A172 (cell line): Measurements from ENCODE around the gene MTMR3. TPM values are rescaled to one million over a fixed set of nuclear protein-coding genes. Genes with fewer than 3 reads are reported as not detected.

ENCODE experiments used
- DNase-seq: peaks from one replicate; pipeline ENCODE4 v3.0.0-alpha.2; 2015; ENCODE audit warnings: low spot score
- total RNA-seq: library from RNA; depleted of rRNA; stranded (reverse); fragments of >200 nt; shearing (Covaris generic); gene quantifications from 2 replicates; pipeline ENCODE4 v1.2.3, GENCODE V29; 2014

MTMR3 gene
- total RNA-seq, 1 experiment from 2014 or later, result 8.1 TPM

DNA sequence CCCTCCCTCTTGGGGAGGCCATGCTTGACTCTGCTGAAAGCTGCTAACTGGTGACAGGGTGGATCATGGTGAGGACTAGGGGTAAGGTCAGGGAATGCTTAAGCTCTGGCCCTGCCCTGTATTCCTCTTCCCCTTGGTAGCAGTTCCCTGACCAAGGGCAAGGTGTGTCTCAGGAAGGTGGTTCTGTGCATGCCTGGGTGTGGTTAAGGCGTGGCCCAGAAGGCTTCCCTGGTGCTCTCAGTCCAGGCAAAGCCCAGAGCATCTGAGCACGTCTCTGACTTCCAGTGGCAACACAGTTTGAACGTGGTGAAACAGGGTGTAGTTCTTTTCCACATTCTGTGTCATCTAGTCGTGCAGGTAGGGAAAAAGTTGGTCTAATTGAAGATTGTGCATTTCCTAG lies 144.2 kb downstream of the MTMR3 start:
- DNase-seq, result no peak

DNA sequence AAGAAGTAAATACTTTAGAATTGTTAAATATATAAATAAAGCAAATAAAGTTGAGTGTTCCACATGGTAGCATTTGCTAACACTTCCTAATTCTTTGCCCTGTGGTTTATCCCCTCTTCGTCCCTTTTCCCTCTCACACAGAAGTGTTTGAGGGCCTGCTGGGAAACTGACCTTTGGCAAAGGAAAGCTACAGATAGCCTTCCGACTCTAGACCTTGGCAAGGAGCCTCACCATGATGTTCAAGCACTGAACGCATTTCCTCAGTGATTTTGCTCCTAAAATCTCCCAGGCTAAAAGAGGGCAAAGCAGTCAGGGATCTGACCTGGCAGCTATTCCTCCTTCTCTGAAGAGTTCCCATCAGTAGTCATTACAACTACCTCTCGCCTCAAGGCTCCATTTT lies 144.8 kb downstream of the MTMR3 start:
- DNase-seq, result no peak

DNA sequence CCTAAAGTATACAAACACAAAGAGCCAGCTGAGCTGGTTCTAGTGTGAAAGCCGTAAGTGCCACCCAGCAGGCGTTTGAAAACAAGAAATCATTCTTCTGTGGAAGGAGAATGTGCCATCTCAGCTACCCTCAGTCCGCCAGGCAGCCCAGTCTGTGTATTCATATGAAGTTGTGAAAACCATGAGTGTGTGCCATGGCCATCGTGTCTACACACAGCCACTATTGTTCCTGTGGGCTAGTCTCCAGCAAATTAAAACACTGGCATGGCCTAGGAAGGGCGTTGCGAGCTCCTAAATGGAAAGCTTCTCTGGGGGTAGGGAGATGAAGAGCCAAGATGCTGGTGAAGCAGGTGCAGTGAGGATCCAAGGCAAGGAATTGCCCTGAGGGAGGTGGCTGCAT lies 145.8 kb downstream of the MTMR3 start:
- DNase-seq, result no peak

DNA sequence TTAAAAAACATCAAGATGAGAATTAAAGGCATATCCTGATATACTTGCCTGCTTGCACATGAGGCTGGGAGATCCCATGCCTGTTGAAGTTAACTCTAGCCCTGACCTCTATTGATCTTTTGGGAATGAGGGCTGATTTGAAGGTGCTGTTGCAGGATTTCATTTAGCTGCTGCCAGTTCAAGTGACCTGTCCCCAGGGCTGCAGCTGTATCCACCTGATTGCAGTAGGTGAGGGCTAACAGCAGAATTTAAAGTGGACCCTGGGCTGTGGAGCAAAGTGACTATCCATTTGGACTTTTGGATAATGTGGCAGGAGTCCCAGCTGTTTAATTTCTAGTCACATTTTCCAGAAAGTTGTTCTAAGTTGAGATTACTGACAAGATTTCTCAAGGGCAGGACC lies 146.5 kb downstream of the MTMR3 start:
- no peak for DNase-seq

DNA sequence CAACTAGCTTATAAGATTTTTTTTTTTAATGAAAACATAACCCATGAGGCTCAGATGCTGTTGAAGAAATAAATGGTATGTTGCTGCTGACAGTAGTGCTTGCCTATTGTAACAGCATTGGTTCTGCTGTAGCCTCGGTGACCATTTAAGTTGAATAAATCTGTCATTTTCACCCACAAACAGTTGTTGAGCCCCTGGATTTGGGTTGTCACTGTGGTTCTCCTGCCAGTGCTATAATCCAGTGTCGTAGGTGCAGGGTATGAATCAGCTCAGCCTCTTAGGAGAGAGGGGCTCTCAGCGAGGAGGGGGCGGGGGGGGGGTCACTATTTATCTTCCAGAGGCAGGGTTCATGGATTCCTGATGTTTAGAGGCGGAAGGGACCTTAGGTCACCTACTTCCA lies 147.4 kb downstream of the MTMR3 start:
- no peak for DNase-seq

DNA sequence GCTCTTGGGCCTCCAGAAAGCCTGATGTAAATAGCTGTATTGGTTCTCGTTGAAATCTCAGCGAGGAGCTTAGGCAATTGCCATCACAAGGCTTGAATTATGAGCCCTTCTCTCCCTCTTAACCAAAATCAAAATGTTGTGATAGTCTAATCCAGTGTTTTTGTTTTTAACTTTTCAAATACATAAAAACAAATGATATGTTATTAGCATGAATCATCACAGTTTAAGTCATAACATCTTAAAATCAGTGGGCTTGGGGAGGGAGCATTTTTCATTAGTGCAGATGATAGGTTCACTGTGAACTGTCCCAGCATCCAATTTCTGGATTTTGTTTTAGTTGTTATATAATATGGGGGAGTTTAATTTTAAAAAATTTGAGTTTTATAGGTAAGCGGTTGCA lies 148.4 kb downstream of the MTMR3 start:
- DNase-seq, result no peak

DNA sequence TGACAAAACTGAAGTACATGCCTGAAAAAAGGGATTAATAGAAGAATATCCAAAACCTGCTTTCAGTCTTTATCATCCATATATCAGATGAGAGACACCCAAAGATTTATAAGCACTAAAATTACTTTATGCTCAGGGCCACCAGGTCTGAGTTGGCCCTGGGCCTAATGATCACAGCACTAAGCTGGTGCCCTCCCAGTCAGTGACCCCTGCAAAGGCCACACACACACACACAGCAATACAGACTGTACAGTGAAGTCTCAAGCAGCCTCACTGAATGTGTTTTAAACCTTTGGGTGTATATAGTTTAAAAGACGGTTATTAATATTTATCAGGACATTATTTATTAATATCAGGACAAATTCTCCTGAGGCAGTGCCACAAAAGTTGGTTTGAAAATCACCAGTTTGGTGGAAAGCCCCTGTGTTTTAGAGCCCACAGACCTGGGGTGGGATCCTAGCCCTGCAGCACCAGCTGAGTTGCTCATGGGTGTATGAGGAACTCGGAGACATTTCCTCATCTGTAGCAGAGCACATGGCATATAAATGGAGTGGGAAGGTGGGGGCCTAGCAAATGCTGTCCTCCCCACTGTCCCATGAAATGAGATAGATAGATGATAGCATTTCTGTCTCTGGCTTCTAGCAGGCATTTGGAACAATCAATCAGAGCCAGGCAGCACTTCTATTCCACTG lies 148.9 kb downstream of the MTMR3 start:
- no peak for DNase-seq

DNA sequence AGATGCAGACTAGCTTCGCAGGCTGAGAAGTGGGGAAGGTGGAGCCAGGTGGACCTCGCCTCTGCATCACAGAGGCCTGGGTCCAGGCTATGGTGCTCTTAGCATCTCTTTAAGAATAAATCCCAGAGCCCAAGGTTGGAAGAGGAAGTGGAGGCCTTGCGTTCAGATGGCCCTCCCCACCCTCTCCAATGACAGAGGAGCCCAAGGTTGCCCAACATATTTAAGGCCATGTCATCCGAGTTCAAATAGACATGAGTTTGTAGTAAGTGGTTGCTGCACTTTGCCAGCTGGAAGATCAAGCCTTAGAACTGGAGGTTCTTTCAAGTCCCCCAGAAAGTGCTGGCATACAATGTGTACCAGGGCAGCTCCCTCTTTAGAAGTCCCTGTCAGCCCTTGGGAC lies 150.2 kb downstream of the MTMR3 start:
- DNase-seq, result no peak

DNA sequence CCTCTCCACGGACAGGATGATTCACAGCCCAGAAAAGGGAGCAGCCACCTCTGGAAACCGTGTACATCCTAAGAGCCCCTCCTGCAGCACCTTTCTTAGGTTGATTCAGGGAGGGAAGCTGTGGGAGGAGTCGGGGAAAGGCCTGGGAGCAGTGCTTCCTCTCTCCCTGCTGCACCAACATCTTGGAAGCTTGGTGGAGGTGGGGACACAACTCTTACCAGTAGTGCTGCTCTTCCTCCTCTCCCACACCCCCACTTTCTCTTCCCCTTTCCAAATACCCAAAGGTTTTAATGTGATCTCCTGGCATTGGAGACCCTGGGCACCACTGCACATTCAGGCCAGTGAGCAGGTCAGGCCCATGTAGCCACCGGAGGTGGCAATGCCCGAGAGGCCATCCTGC lies 150.9 kb downstream of the MTMR3 start:
- DNase-seq, result no peak

DNA sequence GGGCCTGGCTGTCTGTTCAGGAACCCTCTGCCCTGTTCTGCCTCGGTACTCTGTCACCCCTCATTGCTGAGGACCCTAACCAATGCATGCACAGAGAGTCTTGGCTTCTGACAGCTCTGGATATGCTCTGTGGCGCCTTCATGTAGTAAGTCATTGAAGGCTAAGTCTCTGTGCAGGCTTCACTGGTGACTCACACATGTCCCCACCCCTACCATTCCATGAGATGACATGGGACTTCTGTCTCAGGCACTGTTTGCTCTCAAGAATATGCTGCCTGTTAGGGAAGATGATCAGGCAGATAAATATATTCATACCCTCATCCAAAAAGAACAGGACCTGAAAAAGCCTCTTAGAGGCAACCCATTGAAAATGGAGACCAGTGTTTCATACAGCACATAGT lies 153.7 kb downstream of the MTMR3 start:
- no peak for DNase-seq

DNA sequence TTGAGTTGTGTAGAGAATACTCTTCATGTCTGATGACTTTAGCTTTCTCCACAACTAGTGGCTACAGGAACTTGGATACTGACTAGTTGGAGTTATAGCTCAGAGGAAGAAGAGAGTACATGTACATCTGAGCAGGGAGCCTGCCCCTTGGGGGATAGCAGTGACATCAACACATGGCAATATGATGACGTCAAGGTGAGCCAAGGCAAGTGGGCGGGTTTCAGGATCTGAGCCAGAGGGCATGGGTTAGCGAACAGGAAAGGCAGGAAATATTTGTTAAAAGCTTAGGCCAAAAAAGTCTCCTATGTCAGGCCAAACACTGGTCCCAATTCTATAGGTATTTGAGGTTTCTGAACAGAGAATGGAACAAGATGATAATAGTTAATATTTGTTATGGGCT lies 155.2 kb downstream of the MTMR3 start:
- DNase-seq, result no peak

DNA sequence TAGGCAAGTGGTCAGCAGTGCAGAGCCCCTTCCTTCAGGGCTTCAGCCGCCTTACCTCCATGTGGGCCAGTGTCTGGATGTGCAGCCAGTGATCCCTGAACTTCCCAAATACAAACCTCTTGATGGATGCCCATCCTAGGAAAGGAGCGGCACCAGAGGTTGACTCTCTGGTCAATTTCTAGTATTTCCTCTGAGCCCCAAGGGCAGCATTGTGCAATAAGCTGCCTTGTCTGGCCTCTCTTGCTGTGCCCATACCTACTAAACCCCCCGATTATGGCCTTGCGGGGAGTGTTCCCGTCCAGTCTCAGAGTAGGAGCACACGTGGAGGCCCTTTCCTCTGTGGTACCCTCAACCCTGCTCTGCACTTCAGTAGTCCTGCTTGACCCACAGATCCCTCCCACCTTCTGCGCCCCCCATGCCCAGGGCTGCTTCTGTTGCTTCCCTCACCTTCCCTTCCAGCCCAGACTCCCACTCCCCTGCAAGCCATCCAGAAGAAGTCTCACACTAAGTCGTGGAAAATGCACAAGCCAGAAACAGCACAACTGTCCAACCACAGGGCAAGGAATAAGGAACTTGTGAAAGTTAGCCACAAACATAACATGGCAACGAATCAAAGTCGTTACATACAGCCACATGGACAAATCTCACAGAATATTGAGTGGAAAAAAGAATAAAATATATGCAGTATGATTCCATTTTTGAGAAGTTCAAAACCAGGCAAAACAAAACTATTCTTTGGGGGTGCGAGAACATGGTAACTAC lies 157.7 kb downstream of the MTMR3 start:
- DNase-seq, result no peak

DNA sequence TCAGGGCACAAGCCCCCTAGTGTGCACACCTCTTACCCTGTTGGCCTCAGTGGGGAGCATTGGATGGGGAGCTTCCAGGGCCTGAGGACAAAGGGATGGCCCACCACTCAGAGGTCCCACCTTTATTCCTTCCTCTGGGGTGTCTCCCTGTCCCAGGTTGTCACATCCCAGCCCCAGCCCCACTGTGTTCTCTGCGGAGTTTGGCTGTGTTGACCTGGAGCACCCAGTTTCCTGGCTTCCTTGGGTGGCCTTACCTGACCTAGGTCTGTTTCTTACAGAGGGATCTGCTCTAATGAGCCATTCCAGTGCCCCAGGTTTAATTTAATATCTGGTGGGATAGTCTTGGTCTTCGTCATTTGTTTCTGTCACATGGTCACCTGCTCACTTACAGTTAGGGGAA lies 158.5 kb downstream of the MTMR3 start:
- DNase-seq, result no peak

DNA sequence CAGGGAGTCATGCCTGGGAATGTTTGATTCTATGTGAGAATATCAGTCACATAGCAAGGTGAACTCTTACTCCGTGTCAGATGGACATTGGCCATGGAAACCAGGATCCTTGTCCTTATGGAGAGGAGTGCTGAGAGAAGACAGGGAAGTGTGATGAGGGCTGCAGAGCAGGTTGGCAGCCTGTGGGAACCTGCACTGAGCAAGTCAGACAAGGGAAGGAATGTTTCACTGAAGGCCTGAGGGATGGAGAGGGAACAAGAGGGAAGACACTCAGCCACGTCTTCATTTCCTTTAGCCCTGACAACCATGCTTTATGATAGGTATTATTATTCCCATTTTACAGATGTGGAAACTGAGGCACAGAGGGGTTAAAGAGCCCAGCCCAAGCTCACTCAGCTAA lies 158.9 kb downstream of the MTMR3 start:
- no peak for DNase-seq

DNA sequence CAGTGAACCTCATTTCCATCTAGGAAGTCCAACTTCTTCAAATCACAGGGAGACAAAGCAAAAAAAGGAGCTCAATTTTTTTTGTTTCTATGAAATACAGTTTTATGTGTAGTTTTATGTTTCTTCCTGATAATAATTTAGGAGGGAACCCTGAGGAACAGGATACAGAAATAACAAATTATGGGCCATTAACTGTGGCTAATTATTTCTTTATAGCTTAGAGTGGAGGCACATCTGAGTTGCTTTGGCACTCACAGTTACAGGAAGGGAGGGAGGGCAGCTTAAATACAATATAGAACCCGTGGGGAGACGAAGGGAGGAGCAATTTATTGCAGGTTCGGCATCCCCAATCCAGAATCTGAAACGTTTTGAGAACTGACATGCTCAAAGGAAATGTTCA lies 160.2 kb downstream of the MTMR3 start:
- no peak for DNase-seq

DNA sequence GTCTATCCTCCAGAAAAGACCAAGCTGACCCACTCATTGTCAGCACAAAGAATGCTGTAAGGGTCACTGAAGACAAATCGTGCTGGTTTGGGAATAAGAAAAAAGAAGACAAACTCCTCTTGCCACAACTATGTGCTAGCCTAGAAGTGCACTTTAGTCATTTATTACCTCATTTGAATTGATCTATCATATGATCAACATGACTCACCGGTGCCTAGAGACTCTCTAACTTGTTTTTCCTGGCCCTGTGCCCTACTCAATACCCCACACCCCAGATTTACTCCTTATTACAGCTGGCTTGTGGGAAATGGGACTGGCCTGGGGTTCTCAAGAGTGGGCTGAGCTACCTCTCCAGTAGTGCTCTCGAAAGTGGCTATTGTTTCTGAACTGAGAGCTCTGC lies 161.4 kb downstream of the MTMR3 start:
- peak; percentile 46 for DNase-seq

DNA sequence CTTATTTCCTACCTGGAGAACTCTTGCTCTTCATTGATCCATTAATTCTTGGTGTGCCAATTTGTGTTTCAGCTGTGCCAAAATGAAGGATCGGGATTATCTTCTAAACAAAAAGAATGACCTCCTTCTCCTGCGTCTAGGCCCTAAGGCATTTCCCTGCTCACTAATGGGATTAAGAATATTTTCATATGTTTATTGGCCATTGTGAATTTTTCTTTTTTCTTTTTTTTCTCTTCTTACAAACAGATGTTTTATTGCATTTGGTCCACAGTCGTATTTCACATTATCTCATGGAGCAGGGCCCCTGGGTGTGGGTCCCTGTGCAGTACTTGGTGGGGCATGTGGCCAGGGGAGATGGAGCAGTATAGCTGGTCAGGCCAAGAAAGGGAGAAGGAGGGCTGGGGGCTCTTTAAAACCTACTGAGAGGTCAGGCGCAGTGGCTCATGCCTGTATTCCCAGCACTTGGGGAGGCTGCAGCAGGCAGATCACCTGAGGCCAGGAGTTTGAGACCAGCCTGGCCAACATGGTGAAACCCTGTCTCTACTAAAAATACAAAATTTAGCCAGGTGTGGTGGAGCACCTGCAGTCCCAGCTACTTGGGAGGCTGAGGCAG lies 162.0 kb downstream of the MTMR3 start:
- DNase-seq, result no peak

DNA sequence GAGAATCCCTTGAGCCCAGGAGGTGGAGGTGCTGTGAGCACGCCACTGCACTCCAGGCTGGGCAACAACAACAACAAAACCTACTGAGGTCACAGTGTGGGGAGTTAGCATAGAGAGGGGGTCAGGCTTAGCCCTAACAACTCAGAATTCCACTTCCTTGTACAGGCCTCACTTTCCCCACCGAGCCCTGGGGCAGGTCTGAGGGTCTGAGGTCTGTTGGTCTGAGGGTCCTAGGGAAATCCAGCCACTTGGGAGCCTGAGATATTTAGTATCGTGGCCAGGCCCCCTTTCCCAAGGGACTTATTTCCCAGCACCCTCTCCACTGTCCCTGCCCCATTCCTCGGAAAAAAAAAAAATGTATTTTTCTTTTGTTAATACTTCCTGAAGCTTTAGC lies 162.5 kb downstream of the MTMR3 start:
- DNase-seq, result no peak

DNA sequence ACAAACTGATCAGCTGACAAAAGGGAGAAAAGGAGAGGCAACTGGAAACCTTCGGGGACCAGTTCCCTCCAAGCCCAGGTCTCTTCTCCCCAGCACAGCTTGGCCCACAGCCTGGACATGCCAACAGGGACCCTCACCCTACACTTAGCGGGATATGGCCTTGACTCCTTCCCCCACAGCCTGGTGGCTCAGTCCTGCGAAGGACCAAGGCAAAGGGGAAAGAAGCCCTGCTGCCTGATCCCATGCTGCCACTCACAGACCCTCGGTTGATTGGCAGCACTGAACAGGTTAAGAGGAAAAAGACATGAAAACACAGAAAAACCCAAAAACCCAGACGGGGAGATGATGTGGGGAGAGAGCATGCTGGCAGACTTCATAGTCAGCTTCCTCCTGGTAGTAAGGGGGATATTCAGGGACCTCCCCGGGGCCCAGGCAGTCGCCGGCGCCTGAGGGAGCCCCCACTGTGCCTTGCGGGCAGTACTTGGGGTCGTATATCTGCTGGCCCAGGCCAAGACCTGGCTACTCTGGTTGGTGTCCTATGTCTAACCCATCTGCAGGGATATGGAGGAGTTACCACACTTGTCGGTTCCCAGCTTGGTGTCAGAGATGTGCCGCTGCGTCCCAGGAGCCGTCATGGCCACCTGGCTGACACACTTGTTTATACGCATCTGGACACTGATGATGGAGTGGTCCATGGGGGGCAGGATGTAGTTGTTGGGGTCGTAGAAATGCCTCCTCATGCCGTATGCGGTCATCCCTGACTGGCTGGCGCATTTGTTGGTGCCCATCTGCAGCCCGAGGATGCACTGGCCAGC lies 163.1 kb downstream of the MTMR3 start:
- DNase-seq, result no peak

DNA sequence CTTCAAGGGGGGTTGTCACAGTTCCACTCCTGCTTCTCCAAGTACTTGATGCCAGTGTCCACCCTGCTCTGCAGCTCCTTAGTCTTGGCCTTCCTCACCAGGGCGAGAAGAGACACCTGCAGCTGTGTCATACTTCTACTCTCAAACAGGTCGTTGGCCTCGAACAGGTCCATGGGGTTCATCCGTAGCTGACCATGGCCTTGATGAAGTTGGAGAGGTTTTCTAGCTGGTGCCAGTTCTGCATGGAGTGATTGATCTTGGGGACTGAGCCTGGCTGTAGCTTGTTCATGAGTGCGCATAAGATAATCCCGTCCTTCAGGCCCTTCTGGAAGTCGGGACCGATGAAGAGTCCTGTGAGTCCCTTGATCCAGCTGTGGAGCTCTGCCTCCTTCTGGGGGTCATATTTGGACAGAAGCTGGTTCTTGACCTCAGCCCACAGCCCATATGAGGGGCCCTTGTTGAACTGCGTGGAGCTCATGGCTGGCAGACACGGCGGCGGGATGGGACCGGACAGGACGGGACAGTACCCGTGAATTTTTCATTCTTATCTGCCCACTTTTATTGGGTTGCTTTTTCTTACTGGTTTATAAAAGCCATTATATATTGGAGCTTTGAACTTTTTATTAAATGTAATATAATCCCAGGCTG lies 163.9 kb downstream of the MTMR3 start:
- DNase-seq, result no peak

DNA sequence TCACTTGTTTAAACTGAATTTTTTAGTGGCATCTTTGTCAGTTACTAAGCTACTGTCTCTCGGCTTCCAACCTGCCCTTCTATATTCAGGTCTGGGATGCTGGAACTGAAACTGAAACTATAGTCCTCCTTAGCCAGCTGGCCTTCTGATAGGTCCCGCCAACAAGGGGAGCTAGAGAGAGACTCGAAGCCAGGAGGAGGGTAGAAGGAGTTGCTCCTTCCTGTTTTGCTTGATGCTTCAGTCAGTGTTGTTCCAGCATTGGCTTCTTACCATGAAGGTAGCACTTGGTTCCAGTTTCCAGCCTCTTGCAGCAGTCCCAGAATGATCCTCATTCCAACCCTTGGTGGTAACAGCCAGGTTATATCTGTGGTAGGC lies 164.4 kb downstream of the MTMR3 start:
- no peak for DNase-seq

DNA sequence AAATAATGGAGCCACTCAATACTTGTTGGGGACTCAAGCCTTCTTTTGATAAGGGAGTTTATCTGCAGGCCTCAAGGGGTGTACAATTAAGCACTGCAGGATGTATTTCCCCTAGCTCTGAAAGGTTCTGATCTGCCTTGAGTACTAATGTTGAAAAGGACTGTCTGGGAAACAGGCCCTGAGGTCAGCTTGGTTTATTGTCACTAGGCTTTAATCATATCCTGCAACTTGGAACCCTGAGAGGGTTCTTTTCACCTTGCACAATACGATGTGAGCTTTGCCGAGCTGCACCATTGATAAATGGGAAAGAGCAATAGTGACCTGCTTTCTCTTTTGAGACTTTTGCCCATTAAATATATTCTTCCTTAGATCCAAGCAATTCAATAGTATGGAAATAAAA lies 165.7 kb downstream of the MTMR3 start:
- no peak for DNase-seq
